ENCODE measurements around the gene TNS4. TPM values are rescaled to one million over a fixed set of nuclear protein-coding genes. Genes with fewer than 3 reads are reported as not detected.

TNS4 gene
- total and polyA plus RNA-seq, 2 donors (not counting 1 experiment from before 2014, with no cell fraction given) = under 0.01 to 0.05 TPM

DNA sequence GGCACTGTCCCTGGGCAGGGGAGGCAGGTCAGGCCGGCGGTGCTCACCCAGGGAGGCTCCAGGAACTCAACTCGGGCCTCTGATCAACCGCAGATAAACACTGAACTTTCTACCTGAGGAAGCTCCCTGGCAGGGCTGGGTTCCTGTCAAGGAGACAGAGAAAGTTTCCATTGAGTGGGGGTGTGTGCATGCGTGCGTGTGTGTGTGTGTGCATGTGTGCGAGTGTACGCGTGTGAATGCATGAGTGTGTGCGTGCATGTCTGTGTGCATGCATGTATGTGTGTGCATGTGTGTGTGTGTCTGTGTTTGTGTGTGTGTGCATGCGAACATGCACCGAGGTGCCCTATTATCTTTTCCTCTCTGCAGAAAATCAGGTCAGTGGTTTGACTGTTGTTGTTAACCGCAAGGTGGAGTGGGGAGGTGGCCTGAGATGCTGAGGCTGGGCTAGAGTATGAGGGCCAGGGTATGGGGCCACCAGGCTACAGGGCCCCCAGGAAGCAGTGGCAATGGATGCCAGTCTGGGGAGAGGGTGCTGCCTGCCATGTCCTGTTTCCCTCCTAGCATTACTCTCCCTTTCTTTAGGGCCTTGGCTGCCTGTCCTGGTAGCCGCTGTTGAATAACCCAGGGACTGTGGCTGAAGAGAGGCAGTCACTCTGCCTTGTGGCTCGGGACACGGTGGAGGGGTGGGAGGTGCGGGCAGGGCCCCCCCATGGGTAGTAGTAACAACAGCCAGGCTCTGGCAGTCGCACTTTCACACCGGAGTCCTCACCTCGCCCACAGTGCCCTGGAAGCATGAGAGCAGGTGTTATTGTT is 39.8 kb upstream of the TNS4 start:
- Histone ChIP-seq H3K4me1 (ENCODE audit: control insufficient read depth, extremely low read depth, insufficient read depth, low read length) (peaks cover 25% of the 10 kb centered on the region), H2AFZ (ENCODE audit: low read length) (no peak overlapping the region), H3K9me3 (ENCODE audit: control insufficient read depth, insufficient read depth, low read depth, low read length) (no peaks in the 10 kb centered on the region), H3K4me3 (replicated peaks in 1 of 4; ENCODE audit: control extremely low read depth in 1 of 4, insufficient read depth in 1 of 4, low read depth in 3 of 4, low read length in 4 of 4) (no peak overlapping the region), H3K9ac (ENCODE audit: insufficient read depth, low read length) (peak overlapping the region; percentile 65), H4K20me1 (ENCODE audit: control insufficient read depth, extremely low read depth, insufficient read depth, low read length) (no peaks in the 10 kb centered on the region), H3K27ac (ENCODE audit: insufficient read depth, low read length) (peak overlapping the region; percentile 97), H3K79me2 (ENCODE audit: control insufficient read depth, insufficient read depth, low read length) (no peaks in the 10 kb centered on the region), H3K36me3 (ENCODE audit: control insufficient read depth, insufficient read depth, low read length) (no peaks in the 10 kb centered on the region), H3K27me3 (ENCODE audit: control insufficient read depth, insufficient read depth, low read length) (no peaks in the 10 kb centered on the region), H3K4me2 (ENCODE audit: extremely low read depth, insufficient read depth, low read length) (no peak overlapping the region)
- TF ChIP-seq EZH2 (IDR thresholded peaks at IDR 0.05; ENCODE audit: low read length, missing control alignments) = no peak
- TF ChIP-seq, protein P1, sequence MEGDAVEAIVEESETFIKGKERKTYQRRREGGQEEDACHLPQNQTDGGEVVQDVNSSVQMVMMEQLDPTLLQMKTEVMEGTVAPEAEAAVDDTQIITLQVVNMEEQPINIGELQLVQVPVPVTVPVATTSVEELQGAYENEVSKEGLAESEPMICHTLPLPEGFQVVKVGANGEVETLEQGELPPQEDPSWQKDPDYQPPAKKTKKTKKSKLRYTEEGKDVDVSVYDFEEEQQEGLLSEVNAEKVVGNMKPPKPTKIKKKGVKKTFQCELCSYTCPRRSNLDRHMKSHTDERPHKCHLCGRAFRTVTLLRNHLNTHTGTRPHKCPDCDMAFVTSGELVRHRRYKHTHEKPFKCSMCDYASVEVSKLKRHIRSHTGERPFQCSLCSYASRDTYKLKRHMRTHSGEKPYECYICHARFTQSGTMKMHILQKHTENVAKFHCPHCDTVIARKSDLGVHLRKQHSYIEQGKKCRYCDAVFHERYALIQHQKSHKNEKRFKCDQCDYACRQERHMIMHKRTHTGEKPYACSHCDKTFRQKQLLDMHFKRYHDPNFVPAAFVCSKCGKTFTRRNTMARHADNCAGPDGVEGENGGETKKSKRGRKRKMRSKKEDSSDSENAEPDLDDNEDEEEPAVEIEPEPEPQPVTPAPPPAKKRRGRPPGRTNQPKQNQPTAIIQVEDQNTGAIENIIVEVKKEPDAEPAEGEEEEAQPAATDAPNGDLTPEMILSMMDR (conservative IDR thresholded peaks at IDR 0.05 in 1 of 2, IDR thresholded peaks at IDR 0.05 in 1 of 2; ENCODE audit: low read depth in 1 of 2, low read length in 2 of 2) = no peak
- DNase-seq (ENCODE audit: low read depth in 2 of 2) = no peak

GRCh38 chr17:40540448-40540847 is 39.0 kb upstream of the TNS4 start:
- TF ChIP-seq EZH2 (IDR thresholded peaks at IDR 0.05; ENCODE audit: low read length, missing control alignments) = no peak
- TF ChIP-seq, protein P1 (conservative IDR thresholded peaks at IDR 0.05 in 1 of 2, IDR thresholded peaks at IDR 0.05 in 1 of 2; ENCODE audit: low read depth in 1 of 2, low read length in 2 of 2) = no peak
- Histone ChIP-seq H3K36me3 (ENCODE audit: control insufficient read depth, insufficient read depth, low read length) (no peaks in the 10 kb centered on the region), H3K27me3 (ENCODE audit: control insufficient read depth, insufficient read depth, low read length) (no peaks in the 10 kb centered on the region), H4K20me1 (ENCODE audit: control insufficient read depth, extremely low read depth, insufficient read depth, low read length) (no peaks in the 10 kb centered on the region), H2AFZ (ENCODE audit: low read length) (no peak overlapping the region), H3K4me1 (ENCODE audit: control insufficient read depth, extremely low read depth, insufficient read depth, low read length) (peaks cover 27% of the 10 kb centered on the region), H3K27ac (ENCODE audit: insufficient read depth, low read length) (no peak overlapping the region), H3K4me2 (ENCODE audit: extremely low read depth, insufficient read depth, low read length) (no peak overlapping the region), H3K9me3 (ENCODE audit: control insufficient read depth, insufficient read depth, low read depth, low read length) (no peaks in the 10 kb centered on the region), H3K9ac (ENCODE audit: insufficient read depth, low read length) (no peak overlapping the region), H3K79me2 (ENCODE audit: control insufficient read depth, insufficient read depth, low read length) (no peaks in the 10 kb centered on the region), H3K4me3 (replicated peaks in 1 of 4; ENCODE audit: control extremely low read depth in 1 of 4, insufficient read depth in 1 of 4, low read depth in 3 of 4, low read length in 4 of 4) (no peak overlapping the region)
- no peak for DNase-seq (ENCODE audit: low read depth in 2 of 2)

- H3K27ac ChIP-seq (ENCODE audit: insufficient read depth, low read length) = no peak overlapping the region
- no peaks in the 10 kb centered on the region for H3K27me3 ChIP-seq (ENCODE audit: control insufficient read depth, insufficient read depth, low read length)
- no peaks in the 10 kb centered on the region for H3K9me3 ChIP-seq (ENCODE audit: control insufficient read depth, insufficient read depth, low read depth, low read length)
Measured at GRCh38 chr17:40539711-40540411, 38.4 kb upstream of the TNS4 start.

More at GRCh38 chr17:40539711-40540411, 38.4 kb upstream of the TNS4 start:
- Histone ChIP-seq H4K20me1 (ENCODE audit: control insufficient read depth, extremely low read depth, insufficient read depth, low read length) (no peaks in the 10 kb centered on the region), H3K9ac (ENCODE audit: insufficient read depth, low read length) (no peak overlapping the region), H3K4me3 (replicated peaks in 1 of 4; ENCODE audit: control extremely low read depth in 1 of 4, insufficient read depth in 1 of 4, low read depth in 3 of 4, low read length in 4 of 4) (no peak overlapping the region), H3K4me2 (ENCODE audit: extremely low read depth, insufficient read depth, low read length) (no peak overlapping the region), H2AFZ (ENCODE audit: low read length) (no peak overlapping the region), H3K4me1 (ENCODE audit: control insufficient read depth, extremely low read depth, insufficient read depth, low read length) (peaks cover 27% of the 10 kb centered on the region), H3K79me2 (ENCODE audit: control insufficient read depth, insufficient read depth, low read length) (no peaks in the 10 kb centered on the region), H3K36me3 (ENCODE audit: control insufficient read depth, insufficient read depth, low read length) (no peaks in the 10 kb centered on the region)
- no peak for DNase-seq (ENCODE audit: low read depth in 2 of 2)
- TF ChIP-seq EZH2 (IDR thresholded peaks at IDR 0.05; ENCODE audit: low read length, missing control alignments) = no peak

Measured in fibroblast of lung (primary cell).